HG03159 (cell line): Measurements from ENCODE around the gene DEAF1.
"Not testable (repeated sequence)": the region's sequence is repeated elsewhere in the genome, so short reads cannot be mapped to it uniquely, and the experiment has no call there.

Experiments
- ATAC-seq: cut with Tn5 transposase; IDR thresholded peaks from one replicate; pipeline ENCODE4 v1.9.1; 2021; ENCODE audit warnings: mild to moderate bottlenecking, moderate library complexity; ENCODE audit not compliant: unreplicated experiment

Gene DEAF1

GRCh38 chr11:680970-681369 lies 14.1 kb downstream of the DEAF1 start:
- no peak for ATAC-seq

GRCh38 chr11:680476-680875 lies 14.5 kb downstream of the DEAF1 start:
- no peak for ATAC-seq

GRCh38 chr11:679271-680207 lies 15.5 kb downstream of the DEAF1 start:
- ATAC-seq, result no peak

- ATAC-seq, result no peak
Measured at GRCh38 chr11:678297-678696, 16.7 kb downstream of the DEAF1 start.

GRCh38 chr11:674406-674805 lies 20.6 kb downstream of the DEAF1 start:
- ATAC-seq, result no peak

GRCh38 chr11:673866-674265 lies 21.2 kb downstream of the DEAF1 start:
- no peak for ATAC-seq

- ATAC-seq, result no peak
Measured at GRCh38 chr11:665704-666281, 29.2 kb downstream of the DEAF1 start.

GRCh38 chr11:665062-665703 lies 29.8 kb downstream of the DEAF1 start:
- ATAC-seq, result no peak

GRCh38 chr11:662689-663274 lies 32.2 kb downstream of the DEAF1 start:
- no peak for ATAC-seq

- ATAC-seq, result no peak
Measured at GRCh38 chr11:660681-661444, 34.2 kb downstream of the DEAF1 start.

GRCh38 chr11:660281-660680 lies 34.7 kb downstream of the DEAF1 start:
- no peak for ATAC-seq

- ATAC-seq, result no peak
Measured at GRCh38 chr11:659532-660085, 35.4 kb downstream of the DEAF1 start.

GRCh38 chr11:657691-658126 lies 37.3 kb downstream of the DEAF1 start:
- ATAC-seq, result no peak

- ATAC-seq, result no peak
Measured at GRCh38 chr11:656866-657265, 38.2 kb downstream of the DEAF1 start.

- no peak for ATAC-seq
Measured at GRCh38 chr11:656426-656825, 38.6 kb downstream of the DEAF1 start.

GRCh38 chr11:655036-655726 lies 39.8 kb downstream of the DEAF1 start:
- ATAC-seq, result no peak

- not testable (repeated sequence) for ATAC-seq
Measured at GRCh38 chr11:654444-654843, 40.6 kb downstream of the DEAF1 start.

GRCh38 chr11:653837-654236 lies 41.2 kb downstream of the DEAF1 start:
- no peak for ATAC-seq

- not testable (repeated sequence) for ATAC-seq
Measured at GRCh38 chr11:653136-653535, 41.9 kb downstream of the DEAF1 start.

GRCh38 chr11:650482-650881 lies 44.5 kb downstream of the DEAF1 start:
- ATAC-seq, result no peak
